IPS DF 4.7 (cell line): ENCODE measurements around the gene OR2B6.
"Not testable (repeated sequence)": the region's sequence is repeated elsewhere in the genome, so short reads cannot be mapped to it uniquely, and the experiment has no call there.

Source experiments
- DNase-seq: peaks from one replicate; pipeline ENCODE4 v3.0.0-alpha.2; 2013; ENCODE audit warnings: low spot score; ENCODE audit errors: extremely low read depth

Gene OR2B6

DNA sequence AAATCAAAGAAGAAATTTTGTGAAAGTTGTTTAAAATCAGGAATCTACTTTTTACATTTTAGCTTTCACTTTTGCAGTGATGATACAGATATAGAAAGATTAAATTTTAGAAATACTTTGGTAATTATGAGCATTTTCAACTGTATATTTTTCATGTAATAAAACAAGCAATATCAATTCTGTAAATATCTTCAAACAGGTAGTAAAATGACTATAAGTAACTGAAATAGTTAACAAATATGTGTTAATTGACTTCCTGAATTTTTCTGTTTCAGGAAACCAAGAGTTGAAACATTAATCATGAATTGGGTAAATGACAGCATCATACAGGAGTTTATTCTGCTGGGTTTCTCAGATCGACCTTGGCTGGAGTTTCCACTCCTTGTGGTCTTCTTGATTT lies at the start of gene OR2B6:
TSS of gene OR2B6 (plus strand) at position 301 of the 400 bp plus-strand sequence. CDS start at position 301, 0 bp downstream.
- no peak for DNase-seq

DNA sequence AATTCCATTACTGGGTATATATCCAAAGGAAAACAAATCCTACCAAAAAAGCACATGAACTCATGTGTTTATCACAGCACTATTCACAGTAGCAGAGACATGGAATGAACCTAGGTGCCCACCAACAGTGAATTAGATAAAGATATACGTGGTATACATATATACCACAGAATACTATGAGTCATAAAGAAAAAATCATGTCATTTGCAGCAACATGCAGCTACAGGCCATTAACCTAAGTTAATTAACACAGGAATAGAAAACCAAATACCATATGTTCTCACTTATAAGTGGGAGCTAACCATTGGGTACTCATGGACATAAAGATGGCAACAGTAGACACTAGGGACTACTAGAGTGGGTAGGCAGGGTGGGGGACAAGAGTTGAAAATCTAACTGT lies 49.0 kb upstream of the OR2B6 start:
- no peak for DNase-seq

GRCh38 chr6:27911956-27912446 lies 45.0 kb upstream of the OR2B6 start, which contains the start of gene OR2B2:
OR2B2 (minus strand) TSS chr6:27912396; CDS start chr6:27912319, 77 bp downstream.
- DNase-seq = no peak

GRCh38 chr6:27922949-27923348 lies 34.1 kb upstream of the OR2B6 start:
- DNase-seq = no peak

DNA sequence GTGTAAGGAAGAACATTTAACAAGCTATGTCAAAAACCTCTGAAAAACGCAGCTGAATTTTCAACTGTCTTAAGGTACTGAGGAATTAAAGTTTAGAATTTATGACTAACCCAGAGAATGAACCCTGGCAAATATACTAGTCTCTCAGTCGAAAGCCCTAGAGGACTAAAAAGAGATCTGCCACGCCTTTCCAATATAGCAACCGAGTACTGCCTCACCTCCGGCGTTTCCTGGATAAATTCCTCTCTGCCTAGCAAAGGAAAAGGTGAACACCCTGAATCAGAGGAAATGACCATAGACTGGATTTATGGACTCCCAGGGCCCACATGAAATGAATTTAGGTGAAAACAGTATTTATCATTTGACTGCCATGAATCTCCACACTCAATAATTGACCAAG lies 32.9 kb upstream of the OR2B6 start:
- DNase-seq = no peak

DNA sequence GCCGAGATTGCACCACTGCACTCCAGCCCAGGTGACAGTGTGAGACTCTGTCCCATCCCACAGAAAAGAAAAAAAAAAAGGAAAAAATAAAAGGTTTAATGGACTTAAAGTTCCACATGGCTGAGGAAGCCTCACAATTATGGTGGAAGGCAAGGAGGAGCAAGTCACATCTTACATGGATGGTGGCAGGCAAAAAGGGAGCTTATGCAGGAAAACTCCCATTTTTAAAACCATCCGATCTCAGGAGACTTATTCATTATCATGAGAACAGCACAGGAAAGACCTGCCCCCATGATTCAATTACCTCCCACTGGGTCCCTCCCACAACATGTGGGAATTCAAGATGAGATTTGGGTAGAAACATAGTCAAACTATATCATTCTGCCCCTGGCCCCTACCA lies 29.0 kb upstream of the OR2B6 start:
- DNase-seq = not testable (repeated sequence)

- DNase-seq = not testable (repeated sequence)
Measured at GRCh38 chr6:27929930-27930329, 27.1 kb upstream of the OR2B6 start.

DNA sequence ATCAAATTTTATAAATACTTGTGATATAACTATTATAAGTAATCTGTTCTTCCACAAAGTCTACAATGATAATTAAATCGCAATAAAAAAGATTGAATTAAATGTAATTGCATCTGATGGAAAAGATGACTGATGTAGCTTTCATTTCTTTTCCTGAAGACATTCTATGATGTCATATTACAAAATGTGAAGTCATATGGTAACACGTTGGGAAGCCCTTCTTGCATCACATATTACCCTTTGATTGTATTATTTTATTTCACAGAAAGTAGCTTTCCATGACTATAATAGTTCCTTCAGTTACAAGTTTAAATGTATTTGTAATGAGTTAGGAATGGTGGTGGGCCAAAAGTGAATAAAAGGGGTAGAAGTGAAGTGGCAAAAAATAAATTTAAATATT lies 25.8 kb upstream of the OR2B6 start:
- DNase-seq = no peak

DNA sequence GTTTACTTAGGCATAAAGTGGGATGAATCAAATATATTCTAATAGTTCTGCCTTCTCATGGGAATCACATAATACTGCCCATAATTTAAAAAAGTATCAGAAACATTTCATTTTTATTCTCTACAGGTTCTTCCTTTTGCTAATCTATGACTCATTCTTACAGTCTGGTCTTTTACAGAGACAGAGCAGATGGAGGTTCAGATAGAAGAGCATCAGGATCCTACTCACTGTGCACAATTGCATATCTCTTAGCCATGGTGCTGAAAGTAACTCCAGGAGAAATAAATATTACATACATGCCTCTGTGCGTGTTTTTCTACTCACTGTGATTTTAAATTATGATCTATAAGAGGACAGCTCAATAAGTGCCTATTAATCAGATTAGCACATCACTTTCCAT lies 16.3 kb upstream of the OR2B6 start:
- no peak for DNase-seq

DNA sequence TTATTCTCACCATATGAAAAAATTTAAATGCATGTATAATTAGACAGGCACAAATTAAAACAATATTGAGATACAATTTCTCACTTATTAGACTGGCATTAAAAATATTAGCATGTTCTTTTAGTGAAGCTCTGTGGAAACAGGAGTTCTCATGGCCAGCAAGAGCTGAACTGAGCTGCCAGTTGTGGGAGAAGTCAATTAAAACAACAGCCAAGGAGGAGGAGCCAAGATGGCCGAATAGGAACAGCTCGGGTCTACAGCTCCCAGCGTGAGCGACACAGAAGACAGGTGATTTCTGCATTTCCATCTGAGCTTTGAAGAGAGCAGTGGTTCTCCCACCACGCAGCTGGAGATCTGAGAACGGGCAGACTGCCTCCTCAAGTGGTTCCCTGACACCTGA lies 14.0 kb upstream of the OR2B6 start:
- not testable (repeated sequence) for DNase-seq

- no peak for DNase-seq
Measured at GRCh38 chr6:27948237-27948636, 8.8 kb upstream of the OR2B6 start.

DNA sequence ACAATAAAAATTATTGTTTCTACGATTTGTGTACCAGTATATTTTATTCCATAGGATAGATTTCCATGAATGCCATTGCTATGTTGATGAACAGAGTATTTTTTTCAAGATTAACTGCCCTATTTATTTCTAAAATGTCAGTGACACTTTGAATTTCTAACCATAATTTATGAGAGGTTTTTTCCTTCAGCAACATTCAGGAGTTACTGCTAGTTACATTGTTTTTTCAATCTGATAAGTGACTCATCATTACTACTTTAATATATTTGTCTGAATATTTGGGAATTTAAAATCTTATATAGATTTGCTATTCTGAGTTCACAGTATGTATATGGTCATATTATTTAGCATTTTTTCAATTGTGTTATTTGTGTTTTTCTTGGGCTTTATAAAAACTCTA lies 6.0 kb upstream of the OR2B6 start:
- DNase-seq = no peak

DNA sequence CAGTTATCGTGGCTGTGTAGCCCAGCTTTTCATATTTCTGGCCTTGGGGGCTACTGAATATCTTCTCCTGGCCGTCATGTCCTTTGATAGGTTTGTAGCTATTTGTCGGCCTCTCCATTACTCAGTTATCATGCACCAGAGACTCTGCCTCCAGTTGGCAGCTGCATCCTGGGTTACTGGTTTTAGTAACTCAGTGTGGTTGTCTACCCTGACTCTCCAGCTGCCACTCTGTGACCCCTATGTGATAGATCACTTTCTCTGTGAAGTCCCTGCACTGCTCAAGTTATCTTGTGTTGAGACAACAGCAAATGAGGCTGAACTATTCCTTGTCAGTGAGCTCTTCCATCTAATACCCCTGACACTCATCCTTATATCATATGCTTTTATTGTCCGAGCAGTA lies 475 bp downstream of the OR2B6 start:
- DNase-seq = no peak

GRCh38 chr6:27962506-27962905 lies 5.5 kb downstream of the OR2B6 start:
- no peak for DNase-seq

DNA sequence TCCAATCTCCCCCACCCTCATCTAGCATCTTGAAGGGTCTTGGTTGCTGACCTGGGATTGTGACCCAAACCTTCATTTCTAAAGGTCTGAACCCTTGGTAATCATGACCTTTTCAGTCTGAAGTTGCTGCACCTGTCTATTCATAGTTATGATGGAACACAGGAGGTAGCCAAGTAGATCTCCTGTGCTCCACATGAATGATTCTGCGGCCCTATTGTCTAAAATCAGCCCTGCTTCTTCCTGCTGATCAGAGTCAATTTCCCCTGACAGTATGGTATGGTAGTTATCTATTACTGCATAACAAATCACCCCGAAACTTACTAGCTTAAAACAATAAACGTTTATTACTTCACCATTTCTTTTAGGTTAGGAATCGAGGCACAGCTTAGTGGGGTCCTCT lies 9.0 kb downstream of the OR2B6 start:
- no peak for DNase-seq

- no peak for DNase-seq
Measured at GRCh38 chr6:27966816-27967426, 9.9 kb downstream of the OR2B6 start.

- DNase-seq = no peak
Measured at GRCh38 chr6:27970444-27970843, 13.4 kb downstream of the OR2B6 start.

DNA sequence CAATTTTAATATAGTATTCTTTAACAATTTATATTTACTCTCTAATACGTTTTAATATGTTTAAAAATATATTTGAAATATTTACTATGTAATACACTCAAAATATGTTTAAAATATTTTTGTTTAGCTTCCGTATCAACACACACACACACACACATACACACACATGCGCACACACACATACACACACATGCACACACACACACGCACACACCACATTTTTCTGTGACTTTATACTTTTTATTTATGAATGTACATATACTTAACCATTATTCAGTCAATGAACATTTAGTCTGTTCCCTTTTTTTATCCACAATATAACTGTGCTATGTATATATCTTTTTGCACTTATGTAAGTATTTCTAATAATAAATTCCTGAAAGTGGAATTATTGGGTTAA lies 15.7 kb downstream of the OR2B6 start:
- no peak for DNase-seq

- no peak for DNase-seq
Measured at GRCh38 chr6:27977387-27977786, 20.3 kb downstream of the OR2B6 start.

DNA sequence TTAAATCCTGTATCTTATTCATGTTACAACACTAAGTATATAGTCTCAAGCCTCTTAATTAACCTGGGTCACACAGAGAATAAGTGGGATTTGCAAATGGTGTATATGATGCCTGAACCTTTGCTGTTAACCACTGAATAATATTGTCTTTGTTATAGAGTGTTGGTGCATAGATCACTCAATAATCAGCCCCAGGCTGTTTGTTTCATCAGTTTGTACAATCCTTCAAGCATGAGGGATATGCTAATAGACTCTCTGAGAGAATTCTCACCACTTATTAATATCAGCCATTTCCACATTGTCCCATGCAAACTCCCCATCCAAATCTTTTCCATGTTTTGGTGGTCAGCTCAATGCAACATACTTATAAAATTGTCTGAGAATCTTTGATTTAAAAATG lies 21.7 kb downstream of the OR2B6 start:
- no peak for DNase-seq

DNA sequence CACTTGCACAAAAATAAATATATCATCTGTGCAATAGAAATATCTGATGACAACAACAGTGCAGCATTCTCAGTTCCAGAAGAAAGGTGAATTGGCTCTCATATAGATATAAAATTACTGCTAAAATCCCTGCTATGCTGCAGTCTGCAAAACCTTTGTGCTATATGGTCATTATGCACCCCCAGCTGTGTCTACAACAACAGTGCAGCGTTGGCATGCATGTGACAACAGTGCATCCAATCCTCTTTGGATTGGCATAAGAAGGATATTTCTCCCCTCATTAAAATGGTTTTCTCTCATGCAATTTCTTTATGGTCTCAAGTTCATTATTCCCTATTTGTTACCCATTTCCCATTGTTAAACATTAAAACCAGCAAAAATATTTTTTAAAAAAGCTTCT lies 23.1 kb downstream of the OR2B6 start:
- no peak for DNase-seq

DNA sequence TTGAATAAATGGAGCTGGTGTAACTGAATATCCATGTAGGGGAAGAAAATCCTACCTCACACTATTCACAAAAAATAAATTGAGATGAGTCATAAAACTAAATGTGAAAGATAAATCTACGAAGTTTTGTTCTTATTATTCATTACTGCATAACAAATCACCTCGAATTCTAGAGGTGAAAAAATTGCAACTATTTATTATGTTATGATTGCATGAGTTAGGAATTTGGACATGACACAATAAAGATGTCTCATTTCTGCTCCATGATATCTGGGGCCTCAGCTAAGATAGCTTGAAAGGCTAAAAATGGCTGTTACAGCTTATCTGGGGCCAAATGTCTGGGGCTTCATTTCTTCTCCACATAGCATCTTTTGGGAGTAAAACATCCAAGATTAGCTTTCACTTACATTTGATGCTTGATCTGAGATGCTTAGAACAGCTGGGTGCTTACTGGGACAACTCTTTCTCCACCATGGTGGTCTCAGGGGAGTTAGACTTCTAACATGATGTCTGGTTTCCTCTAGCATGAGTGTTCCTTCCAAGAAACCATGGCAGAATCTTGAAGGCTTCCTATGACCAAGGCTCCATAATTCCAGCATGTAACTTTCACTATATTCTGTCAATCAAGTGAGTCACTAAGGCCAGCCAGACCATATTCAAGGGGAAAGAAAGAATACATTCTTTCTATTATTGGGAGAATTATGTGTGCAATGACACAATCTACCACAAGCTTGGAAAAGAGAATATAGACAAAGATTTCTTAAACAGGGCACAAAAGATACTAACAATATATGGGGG lies 30.1 kb downstream of the OR2B6 start:
- no peak for DNase-seq

DNA sequence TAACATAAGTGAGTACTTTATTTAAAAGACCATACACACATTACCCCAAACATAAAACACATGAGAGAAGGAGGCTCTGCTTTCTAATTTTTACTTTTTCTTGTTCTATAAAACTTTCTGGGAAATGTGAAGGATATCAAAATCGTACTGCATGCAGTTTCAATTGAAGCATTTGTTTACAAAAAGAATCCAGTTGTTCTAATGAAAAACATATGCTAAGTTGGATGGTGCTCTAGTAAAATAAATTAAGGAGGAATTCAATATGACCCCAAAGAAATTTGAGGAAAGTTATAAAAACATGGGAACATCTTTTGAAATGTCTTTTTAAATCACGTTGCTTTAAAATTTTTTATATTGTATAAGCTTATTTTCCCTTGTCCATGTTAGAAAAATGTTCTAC lies 37.6 kb downstream of the OR2B6 start:
- no peak for DNase-seq
